Right lung (tissue), 5 donors: Measurements from ENCODE around the gene THSD4. TPM values are rescaled to one million over a fixed set of nuclear protein-coding genes. Genes with fewer than 3 reads are reported as not detected.
"Not testable (repeated sequence)": the region's sequence is repeated elsewhere in the genome, so short reads cannot be mapped to it uniquely, and the experiment has no call there.

Experiments used
- DNase-seq, 2 donors: peaks; one replicate each; pipeline ENCODE4 v3.0.0-alpha.2; 2013
- polyA plus RNA-seq, 5 donors: library from polyadenylated mRNA; unstranded; fragments of 120-200 nt; gene quantifications; one replicate each; pipeline versions ENCODE4 v1.2.1 to v1.2.3, GENCODE V29; 2013; ENCODE audit warnings: inconsistent platforms in 1 of 5, low replicate concordance in 1 of 5; ENCODE audit not compliant: insufficient read length in 5 of 5, insufficient read depth in 1 of 5

Gene THSD4
- polyA plus RNA-seq, 5 donors = 14.0 to 27.2 (median 17.1) TPM

DNA sequence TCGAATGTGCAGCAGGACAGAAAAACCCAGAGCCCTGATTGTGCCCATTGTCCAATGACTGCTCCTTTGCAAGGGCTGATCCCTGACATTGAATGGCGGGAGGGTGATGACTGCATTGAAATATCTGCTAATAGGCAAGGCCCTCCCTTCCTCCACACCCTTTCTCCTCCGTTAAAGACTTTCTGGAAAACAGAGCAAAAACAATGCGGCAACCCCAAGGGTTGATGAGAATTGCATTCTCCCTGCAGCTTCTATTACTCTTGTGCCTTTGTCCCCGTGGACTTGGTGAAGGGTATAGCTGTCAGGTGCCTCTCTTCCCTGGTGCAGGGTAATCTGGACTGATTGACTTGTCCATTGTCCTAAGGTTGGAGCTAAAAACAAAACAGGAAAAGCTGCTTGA, 71.8 kb downstream of the THSD4 start:
- DNase-seq = no peak

DNA sequence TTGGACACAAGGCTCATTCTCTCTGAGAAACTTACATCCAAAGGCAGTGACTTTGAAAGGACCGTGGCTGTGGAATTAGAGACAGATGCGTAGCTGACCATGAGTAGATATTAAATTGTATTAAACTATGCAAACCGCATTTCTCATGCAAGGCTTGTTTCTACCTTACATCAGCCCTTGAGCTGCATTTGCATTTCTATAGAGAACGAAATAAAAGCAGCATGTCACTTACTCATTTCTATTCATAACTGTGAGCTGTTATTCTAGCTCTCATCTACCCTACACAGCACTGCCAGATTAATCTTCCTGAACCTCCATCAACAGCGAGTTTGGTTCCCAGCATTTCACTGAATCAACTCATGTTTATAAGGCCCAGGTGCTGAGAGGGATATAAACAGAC, 72.3 kb downstream of the THSD4 start:
- no peak for DNase-seq

DNA sequence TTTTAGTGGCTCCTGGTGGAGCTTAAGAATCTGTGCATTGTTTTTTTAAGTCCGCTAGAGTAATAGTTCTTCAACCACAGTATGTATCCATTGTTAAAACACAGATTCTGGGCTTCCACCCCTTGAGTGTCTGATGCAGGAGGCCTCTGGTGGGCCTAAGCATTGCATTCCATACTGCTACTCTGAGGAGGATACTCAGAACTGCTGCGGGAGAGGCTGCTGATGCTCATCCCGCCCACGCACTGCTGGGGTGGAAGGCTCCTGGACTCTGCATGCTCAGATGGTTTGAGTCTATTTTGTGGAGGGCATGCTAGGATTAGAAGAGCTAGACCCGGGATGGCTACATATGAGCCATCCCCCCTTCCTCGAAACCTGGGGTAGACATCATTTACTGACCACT, 74.4 kb downstream of the THSD4 start:
- no peak for DNase-seq

DNA sequence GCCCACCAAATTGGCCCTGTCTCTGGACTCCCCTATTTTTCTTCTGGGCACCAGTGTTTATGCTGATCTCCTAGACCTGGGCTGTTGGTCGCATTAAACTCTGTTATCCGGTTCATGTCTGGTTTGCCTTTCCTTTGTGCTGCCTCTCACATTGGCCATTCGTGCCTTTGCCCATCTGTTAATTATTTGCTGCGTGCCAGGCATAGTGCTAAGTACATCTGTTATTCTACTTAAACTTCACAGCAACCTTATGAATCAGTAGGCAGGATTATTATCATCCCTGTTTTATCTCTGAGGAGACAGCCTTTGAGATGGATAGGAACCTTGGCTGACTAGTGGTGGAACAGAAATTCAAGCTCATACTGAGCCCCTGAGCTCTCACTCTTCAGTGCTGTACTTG, 76.0 kb downstream of the THSD4 start:
- DNase-seq = no peak

DNA sequence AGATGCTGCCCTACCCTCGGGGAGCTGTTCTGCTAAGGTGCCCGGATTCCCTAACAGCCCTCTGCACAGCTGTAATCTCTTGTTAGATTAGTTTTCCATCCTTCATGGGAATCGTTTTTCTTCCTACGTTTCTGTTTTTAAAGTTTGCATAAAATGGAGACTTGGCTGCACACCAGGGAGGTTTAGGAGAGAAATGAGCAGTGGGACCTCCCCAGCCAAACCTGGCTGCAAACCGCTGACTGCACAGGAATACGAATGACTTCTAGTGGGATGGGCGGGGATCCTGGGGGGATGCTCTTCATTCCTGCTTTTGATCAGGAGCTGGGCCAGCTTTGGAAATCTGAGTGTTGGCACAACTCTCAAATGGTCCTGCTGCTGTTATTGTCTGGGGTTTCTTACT, 77.5 kb downstream of the THSD4 start:
- DNase-seq = no peak

DNA sequence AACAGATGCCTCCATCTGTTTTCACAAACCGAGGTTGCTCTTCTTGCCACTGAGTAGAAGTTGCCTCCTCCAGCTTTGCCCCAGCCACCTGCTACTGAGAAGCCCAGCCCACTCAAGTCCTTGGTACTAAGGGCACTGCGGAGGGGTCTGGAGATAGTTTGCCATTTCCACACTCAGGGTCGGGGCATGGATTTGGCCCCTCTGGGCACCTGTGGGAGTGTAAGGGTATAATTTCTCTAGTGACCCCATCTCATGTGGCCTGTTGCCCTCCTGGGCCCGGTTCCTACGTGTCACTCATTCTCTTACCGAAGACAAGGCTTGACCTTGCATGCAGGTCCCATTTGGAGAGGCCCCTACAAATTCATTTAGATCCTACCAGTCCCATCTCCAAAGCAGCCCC, 79.0 kb downstream of the THSD4 start:
- DNase-seq = no peak

DNA sequence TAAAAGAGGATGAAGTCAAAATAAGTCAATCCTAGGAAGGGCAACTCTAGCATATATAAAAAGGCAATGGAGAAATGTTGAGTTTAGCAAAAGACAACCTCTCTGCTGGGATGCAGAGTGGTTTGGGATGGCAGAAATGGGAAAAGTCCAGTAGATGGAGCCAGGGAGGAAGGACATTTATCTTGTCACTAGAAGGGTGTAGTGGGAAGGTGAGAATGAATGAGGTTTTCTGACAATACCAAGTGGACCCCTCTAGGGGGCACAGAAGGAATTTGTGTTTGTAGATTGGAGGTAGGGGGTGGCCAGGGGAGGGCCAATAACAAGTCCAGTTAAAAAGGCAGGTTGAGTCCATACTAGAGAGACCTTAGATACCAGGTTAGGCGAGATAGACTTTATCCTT, 80.0 kb downstream of the THSD4 start:
- no peak for DNase-seq

DNA sequence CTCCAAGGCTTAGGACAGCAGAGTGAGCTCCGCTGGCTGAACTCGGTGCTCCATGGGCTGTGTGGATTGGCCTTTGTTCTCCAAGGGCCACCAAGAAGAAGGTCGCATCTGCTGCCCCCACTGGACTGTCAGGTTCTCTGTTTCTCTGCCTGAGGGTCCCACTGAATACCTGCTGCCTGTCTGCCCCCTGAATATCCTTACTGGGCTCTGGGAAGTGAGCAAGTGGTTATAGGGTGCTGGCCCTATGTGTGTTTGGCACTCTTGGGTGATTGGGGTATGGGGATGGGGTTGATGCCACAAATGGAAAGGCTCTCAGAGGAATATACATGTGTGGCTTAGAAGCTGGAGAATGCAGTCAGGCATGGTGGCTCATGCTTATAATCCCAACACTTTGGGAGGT, 82.3 kb downstream of the THSD4 start:
- DNase-seq = no peak

DNA sequence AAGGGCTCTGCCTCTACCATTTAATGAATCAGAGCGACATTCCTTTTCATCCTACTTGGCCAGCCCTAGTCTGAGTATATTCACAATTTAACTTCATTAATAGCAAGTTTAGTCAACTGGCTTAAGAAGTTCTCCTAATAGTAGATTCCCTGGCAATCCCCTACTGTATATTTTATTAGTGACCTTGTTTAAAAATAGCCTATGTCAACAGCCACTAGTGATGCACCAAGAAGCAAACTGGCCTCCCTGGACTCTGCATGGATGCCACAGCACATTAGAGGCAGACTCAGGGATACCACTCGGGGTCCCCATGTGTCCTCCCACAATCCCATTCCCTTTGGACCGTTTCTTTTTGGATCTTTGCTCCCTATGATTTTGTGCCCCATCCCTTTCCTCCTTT, 83.6 kb downstream of the THSD4 start:
- DNase-seq = no peak

DNA sequence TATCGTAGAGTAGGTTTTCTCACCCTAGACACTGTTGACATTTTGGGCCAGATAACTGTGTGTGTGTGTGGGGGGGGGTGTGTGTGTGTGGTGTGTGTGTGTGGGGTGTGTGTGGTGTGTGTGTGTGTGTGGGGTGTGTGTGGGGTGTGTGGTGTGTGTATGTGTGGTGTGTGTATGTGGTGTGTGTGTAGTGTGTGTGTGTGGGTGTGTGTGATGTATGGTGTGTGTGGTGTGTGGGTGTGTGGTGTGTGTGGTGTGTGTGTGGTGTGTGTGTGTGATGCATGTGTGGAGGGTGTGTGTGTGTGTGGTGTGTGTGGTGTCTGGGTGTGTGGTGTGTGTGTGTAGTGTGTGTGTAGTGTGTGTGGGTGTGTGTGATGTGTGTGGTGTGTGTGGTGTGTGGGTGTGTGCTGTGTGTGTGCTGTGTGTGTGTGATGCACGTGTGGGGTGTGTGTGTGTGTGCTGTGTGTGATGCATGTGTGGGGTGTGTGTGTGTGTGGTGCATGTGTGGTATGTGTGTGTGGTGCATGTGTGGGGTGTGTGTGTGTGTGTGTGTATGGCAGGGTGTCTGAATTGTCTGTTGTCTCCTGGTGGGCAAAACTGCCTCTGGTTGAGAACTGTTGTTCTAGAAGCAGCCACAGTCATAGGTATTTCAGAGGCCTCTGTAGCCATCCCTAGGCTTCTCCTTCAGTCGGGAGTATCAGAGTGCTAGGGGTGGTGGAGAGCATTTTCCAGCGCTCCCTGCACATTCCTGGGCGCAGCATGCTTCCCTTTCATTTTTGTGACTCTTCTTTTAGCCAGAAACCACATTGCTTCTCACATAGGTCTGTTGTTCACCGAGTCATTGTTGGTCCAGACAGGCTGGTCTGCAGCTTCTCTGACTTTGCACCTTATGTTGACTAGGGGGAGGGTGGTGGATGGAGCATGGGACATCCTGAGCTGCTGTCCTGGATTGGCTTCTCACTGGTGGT, 84.4 kb downstream of the THSD4 start:
- no peak for DNase-seq

DNA sequence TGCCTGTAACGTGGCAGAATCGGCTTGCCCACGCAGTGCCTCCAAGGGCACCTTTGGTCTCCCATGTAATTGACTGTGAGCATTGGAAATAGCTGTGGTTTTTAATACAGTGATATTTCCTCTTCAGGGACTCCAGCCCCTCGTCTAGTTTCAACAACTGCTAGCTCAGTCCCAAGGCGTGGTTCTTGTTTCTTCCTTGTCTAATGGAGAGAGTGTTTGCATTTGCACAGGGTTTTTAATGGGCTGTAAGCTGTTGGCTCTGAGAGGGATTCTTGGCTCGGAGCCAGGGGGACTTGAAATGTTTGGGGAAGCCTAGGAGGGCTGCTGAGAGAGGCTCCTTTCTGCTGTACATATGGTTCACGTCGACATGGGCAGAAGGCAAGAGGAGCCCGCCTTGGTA, 86.2 kb downstream of the THSD4 start:
- DNase-seq = peak; percentile 83 to 86

DNA sequence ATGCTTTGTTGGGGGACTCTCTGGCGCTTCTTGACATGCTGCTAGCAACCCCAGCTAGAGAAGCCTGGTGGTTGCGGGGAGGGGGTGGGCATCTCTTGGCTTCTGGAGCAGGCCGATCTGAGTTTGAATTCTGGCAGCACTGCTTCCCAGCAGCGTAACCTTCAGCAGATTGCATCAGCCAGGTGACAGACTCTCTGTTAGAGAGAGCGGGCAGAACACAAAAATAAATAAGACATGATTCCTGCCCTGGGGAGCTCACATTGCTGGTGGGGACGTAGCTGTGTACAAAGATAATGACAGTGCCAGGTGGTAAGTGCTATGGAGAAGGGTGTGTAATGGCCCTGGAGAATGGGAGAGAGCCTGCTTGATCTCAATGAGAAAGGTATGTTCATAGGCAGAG, 87.4 kb downstream of the THSD4 start:
- DNase-seq = no peak

DNA sequence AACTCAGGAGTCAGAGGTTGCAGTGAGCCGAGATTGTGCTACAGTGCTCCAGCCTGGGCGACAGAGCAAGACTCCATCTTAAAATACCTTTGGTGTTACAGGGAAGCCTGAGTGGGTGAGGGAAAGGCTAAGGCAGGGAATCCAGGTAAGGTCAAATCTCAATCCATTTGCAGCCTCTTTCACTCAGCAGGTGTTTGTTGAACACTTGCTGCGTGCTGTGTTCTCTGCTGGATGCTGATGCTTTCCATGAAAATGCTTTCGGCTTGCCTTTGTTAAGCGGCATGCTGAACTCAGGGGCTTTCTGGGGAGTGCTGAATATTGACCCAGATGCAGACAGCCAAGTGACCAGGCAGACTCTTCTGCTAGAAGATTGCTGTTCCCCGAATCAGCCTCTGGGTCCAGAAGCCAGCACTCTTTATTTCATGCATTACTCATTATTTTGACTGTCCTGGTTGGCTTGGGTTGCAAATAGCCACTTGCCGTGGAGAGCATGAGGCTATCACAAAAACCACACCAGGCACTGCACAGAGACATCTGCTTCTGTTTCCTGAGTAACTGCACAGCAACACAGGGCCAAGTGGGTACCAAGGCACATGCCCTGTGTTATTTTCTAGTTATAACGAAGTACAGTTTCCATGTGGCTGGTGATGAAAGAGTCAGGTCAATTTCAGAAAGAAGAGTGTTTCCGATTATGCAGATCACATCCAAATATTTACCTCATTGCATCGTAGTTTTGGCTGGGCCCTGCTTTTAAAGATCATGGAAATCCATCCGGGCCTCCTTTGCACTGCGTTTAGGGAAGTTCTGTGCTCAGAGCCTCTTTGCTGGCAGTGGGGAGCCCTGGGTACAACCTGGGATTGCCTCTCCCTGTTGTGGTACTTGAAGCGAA, 88.6 kb downstream of the THSD4 start:
- DNase-seq = no peak

DNA sequence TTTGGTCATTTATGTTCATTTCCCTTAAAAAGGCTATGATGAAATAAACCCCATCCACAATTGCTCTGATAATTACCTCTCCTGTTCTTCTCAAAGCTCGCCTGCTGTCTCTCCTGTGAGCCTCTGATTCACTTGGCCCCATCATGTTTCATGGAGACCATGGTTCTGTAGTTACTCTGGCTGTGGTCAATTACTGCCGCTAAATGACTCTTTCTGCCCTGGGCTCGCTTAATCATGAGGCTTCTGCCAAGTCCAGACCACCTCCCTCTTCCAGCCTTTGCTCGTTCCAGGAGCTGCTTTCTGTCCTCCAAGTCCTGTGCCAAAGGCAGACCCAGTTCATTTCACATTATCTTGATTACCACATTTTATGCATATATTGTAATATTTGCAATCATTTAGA, 91.9 kb downstream of the THSD4 start:
- DNase-seq = no peak

DNA sequence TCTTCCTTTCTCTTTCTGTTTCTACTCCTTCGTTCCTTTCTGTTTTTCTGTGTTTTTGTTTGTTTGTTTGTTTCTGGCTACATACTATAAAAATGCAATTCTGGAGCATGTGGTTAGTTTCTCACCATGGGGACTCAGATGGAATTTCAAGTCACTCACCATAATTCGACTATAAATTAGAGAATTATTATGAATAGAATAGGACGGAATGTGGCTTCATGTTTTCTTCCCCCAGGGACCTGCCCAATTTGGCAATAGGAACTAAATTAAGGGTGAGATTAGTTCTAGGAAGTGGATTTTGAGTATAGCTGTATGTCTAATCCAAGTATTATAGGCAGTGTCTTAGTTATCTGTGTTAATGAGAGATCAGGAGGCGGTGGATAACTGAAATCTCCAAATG, 96.9 kb downstream of the THSD4 start:
- no peak for DNase-seq

DNA sequence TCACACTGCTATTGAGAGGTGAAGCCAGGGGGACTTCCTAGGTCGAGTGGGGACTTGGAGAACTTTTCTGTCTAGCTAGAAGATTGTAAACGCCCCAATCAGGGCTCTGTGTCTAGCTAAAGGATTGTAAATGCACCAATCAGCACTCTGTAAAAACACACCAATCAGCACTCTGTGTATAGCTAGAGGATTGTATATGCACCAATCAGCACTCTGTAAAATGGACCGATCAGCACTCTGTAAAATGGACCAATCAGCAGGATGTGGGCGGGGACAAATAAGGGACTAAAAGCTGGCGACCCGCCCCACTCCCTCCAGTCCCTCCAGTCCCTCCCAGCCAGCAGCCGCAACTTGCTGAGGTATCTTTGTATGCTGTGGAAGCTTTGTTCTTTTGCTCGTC, 98.7 kb downstream of the THSD4 start:
- not testable (repeated sequence) for DNase-seq

DNA sequence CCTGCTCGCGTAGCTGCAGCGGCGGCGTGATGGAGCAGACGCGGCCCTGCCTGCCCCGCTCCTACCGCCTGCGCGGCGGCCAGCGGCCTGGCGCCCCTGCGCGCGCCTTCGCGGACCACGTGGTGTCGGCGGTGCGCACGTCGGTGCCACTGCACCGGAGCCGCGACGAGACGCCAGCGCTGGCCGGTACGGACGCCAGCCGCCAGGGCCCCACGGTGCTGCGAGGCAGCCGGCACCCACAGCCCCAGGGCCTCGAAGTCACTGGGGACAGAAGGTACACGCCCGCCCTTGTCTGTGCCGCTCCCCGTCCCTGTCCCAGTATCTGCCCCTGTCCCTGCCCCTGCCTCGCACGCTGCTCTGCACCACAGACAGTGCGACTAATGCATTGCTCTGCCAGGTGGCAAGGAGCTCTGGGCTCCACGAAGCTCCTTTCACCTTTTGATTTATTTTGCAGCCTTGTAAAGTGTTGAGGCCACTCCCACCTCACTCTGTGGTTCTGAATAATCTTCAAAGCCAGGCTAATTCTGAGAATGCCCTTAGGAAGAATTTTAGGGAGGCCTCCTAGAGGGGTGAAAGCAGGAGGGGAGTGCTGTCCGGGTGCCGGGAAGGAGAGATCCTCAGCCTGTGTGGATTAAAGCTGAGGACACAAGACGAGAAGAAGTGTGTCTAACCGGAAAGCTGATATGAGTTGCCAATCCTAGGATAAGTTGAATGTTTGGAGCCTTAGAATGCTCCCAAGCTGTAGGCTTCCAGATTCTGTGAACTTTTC, 100.0 kb downstream of the THSD4 start:
- no peak for DNase-seq

DNA sequence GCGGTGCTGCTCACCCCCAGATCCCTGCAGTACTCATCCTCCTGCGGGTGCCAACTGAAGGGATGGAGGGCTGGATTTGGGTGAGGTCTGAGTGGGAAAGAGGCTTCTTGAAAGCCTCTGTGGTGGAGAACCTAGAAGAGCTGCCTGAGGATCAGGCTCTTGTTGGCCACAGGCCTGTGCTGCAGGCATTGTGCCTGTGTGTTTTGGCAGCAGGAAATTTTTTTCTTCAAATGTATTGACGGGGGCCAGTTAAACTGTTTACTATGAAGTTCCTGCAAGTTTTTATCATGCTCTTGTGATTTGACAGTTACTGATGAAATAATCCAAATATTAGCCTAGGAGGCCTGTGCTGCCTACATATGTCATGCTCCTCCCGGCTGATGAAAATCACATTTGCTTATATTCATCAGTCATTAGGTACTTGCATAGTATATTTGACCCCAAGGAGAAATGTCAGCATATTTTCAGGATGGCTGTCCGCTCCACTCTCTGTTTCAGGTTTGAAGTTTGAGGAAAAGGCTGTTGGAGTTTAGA, 103.1 kb downstream of the THSD4 start:
- peak in 1 of 2 donors; percentile 22 for DNase-seq

DNA sequence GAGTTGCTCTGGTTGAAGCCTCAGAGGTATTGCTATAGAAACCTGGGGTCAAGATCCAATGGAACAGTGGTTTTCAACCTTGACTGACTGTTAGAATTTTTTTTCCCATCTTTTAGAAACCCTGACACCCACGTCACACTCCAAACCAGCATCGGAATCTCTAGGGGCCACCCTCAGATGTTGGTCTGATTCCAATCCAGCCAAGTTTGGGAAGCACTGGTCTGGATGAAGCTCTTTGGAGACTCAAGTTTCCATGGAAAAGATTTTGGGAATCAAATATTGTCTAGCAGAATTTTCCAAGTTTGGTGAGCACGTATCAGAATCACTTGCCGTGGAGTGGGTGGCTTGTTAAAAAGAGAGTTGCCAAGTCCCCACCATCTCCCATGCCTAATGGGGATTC, 103.8 kb downstream of the THSD4 start:
- DNase-seq = no peak

DNA sequence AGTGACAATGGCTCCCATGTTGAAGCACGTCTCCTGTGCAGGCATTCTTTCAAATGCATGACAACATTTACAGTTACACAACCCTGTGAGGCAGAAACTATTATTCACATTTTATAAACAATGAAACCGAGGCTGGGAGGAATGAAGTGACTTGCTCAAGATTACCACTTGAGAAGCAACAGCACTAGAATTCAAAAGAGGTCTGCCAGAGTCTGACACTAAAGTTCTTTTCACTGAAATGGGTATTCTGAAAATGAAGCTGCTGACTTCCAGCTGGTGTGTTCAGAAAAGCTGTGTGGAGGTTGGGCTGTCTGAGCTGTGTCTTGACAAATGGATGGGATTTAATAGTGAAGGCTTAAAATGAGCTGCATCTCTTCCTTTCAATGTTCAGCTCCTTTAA, 104.4 kb downstream of the THSD4 start:
- DNase-seq = peak; percentile 51 to 64

DNA sequence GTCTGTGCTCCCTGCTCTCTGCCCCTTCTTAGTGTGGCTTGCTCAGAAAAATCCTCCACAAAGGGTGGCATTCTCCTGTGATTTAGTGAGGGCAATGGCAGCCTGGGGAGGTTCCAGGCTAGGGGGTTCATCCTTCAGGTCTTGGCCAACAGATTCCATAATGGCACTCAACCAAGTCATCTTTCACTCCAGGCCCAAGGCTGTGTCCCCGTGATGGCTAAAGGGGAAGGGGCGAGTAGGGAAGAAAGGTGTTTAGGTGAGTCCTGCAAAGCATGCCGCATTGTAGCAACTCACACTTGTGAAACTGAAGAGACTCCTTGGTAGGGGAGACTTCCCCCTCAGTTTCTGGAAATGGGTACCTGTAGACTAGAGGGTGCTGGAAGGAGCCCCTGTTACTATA, 105.6 kb downstream of the THSD4 start:
- DNase-seq = no peak

DNA sequence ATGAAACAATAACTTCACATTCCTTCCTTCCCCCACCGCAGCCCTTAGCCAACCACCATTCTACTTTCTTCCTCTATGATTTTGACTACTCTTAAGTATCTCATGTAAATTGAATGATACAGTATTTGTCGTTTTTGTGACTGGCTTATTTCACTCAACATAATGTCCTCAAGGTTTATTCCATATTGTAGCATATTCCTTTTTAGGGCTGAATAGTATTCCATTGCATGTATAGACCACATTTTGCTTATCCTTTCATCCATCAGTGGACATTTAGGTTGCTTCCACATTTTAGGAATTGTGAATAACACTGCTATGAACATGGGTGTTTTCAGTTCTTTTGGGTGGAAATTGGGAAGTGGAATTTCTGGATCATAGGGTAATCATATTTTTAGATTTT, 106.1 kb downstream of the THSD4 start:
- no peak for DNase-seq
